ENCODE measurements around the gene MT1A.
A peak's percentile ranks its signal among the peaks of the same experiment; 100 is the strongest.

Gene MT1A

GRCh38 chr16:56679818-56680217, 41.4 kb downstream of the MT1A start:
- no peak for DNase-seq

- DNase-seq = peak; percentile 44 to 97 (median 79)
These were observed 43.7 kb downstream of the MT1A start, which contains the start of gene MT1X for GRCh38 chr16:56681939-56682702. MT1X (plus strand) TSS chr16:56682470; CDS start chr16:56682541, 71 bp downstream.

GRCh38 chr16:56682703-56683397, 44.4 kb downstream of the MT1A start:
- peak in 1 of 14 donors; percentile 56 for DNase-seq

GRCh38 chr16:56683424-56684172, 45.1 kb downstream of the MT1A start:
- DNase-seq = peak in 1 of 14 donors; percentile 23

GRCh38 chr16:56684256-56684925, 45.9 kb downstream of the MT1A start:
- peak in 4 of 14 donors; percentile 33 to 71 (median 52) for DNase-seq

- peak in 5 of 14 donors; percentile 33 to 78 (median 67) for DNase-seq
These were observed 46.6 kb downstream of the MT1A start for GRCh38 chr16:56684926-56685590.

GRCh38 chr16:56686758-56687157, 48.3 kb downstream of the MT1A start:
- no peak for DNase-seq

GRCh38 chr16:56688762-56689161, 50.3 kb downstream of the MT1A start:
- DNase-seq = no peak

GRCh38 chr16:56689171-56689570, 50.7 kb downstream of the MT1A start:
- no peak for DNase-seq
